ENCODE results near the gene FRMPD1. TPM values are rescaled to one million over a fixed set of nuclear protein-coding genes. Genes with fewer than 3 reads are reported as not detected.

FRMPD1 gene
- total and polyA plus RNA-seq, 2 of the 13 experiments (the other 11 are each of a cell fraction or from before 2014, with no cell fraction given): not detected

DNA sequence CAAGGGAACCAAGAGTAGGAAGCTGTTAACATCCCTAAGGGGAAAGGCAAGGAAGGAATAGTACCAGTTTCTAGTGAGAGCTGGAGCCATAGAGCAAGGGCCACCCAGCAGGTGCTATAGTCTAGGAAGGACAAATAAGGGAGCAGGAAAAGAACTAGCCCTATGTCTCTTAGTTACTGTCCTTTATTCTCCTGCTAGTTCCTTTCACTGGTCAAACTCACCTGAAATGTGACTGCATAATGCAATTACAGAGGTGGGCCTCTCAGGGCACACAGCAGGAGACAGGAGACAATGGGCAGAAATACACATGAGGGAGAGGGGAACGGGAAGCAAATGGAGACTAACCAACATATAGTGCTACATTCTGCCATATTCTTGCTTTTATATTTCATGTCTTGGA is 26.7 kb upstream of the FRMPD1 start:
- Histone ChIP-seq H4K20me1 (ENCODE audit: insufficient read depth, low read length) (no peaks in the 10 kb centered on the region), H3K27me3 (ENCODE audit: control insufficient read depth in 1 of 2, insufficient read depth in 2 of 2, low read length in 2 of 2) (peaks cover 0 to 26% of the 10 kb centered on the region in 2 experiments; a peak in 2 of 5 replicates), H3K79me2 (ENCODE audit: insufficient read depth, low read length) (no peaks in the 10 kb centered on the region), H3K9ac (ENCODE audit: insufficient read depth, low read depth, low read length) (no peak overlapping the region), H3K4me1 (ENCODE audit: insufficient read depth, low read length) (no peaks in the 10 kb centered on the region), H3K4me2 (ENCODE audit: low read depth, low read length) (no peak overlapping the region), H3K36me3 (replicated peaks in 1 of 2; ENCODE audit: control insufficient read depth in 1 of 2, insufficient read depth in 2 of 2, low read length in 2 of 2) (no peaks in the 10 kb centered on the region), H3K27ac (ENCODE audit: extremely low read length, insufficient read depth, low read length) (no peak overlapping the region), H3K4me3 (replicated peaks in 1 of 3; ENCODE audit: insufficient read depth in 1 of 3, low read depth in 2 of 3, low read length in 3 of 3) (no peak overlapping the region), H3K9me3 (ENCODE audit: low read length) (no peaks in the 10 kb centered on the region), H2AFZ (ENCODE audit: low read length) (no peak overlapping the region)
- intact Hi-C loops (cut with micrococcal nuclease; ENCODE audit: unreplicated experiment): no loop called here
- in situ Hi-C loops (cut with HindIII; ENCODE audit: extremely low pct_ligation_motif_present, low pct_unique_long_range_greater_than_20kb): no loop called here
- TF ChIP-seq PHF21A (CRISPR knock-in tag; IDR thresholded peaks at IDR 0.05) (no peak), ZNF44 (CRISPR knock-in tag; IDR thresholded peaks at IDR 0.05) (no peak), CENPX (CRISPR knock-in tag; IDR thresholded peaks at IDR 0.05) (no peak), ZNF570 (CRISPR knock-in tag; IDR thresholded peaks at IDR 0.05; ENCODE audit: borderline replicate concordance) (no peak), ZEB1 (IDR thresholded peaks at IDR 0.05; ENCODE audit: insufficient replicate concordance, low read depth) (no peak), SIX4 (CRISPR knock-in tag; IDR thresholded peaks at IDR 0.05) (no peak), SKI (IDR thresholded peaks at IDR 0.05; ENCODE audit: partially characterized antibody) (no peak), ZNF839 (CRISPR knock-in tag; IDR thresholded peaks at IDR 0.05; ENCODE audit: borderline replicate concordance) (no peak), ARID4A (CRISPR knock-in tag; IDR thresholded peaks at IDR 0.05; ENCODE audit: borderline replicate concordance) (no peak), SPEN (CRISPR knock-in tag; IDR thresholded peaks at IDR 0.05; ENCODE audit: low read depth) (no peak), ZNF12 (CRISPR knock-in tag; IDR thresholded peaks at IDR 0.05) (no peak), FOSL2 (CRISPR knock-in tag; IDR thresholded peaks at IDR 0.05) (no peak), ZUFSP (CRISPR knock-in tag; IDR thresholded peaks at IDR 0.05; ENCODE audit: borderline replicate concordance) (no peak), ARID2 (CRISPR knock-in tag; IDR thresholded peaks at IDR 0.05; ENCODE audit: borderline replicate concordance) (no peak), CBX5 (CRISPR knock-in tag; IDR thresholded peaks at IDR 0.05; ENCODE audit: borderline replicate concordance) (no peak), CEBPB (IDR thresholded peaks at IDR 0.05; ENCODE audit: borderline replicate concordance, low read depth, low read length) (no peak), ZBTB7B (CRISPR knock-in tag; IDR thresholded peaks at IDR 0.05) (no peak), ZNF251 (CRISPR knock-in tag; IDR thresholded peaks at IDR 0.05) (no peak)
- TF ChIP-seq, protein P1, sequence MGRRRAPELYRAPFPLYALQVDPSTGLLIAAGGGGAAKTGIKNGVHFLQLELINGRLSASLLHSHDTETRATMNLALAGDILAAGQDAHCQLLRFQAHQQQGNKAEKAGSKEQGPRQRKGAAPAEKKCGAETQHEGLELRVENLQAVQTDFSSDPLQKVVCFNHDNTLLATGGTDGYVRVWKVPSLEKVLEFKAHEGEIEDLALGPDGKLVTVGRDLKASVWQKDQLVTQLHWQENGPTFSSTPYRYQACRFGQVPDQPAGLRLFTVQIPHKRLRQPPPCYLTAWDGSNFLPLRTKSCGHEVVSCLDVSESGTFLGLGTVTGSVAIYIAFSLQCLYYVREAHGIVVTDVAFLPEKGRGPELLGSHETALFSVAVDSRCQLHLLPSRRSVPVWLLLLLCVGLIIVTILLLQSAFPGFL (CRISPR knock-in tag; IDR thresholded peaks at IDR 0.05): no peak
- ChIA-PET CTCF (ENCODE audit: low intra/inter-chr PET ratio, low total read pairs) (no interaction called here), POLR2A (no interaction called here)
- FAIRE-seq (no peak), DNase-seq (ENCODE audit: low spot score) (no peak), ATAC-seq (no peak)
- 0% methylated on average over 1 of the region's 1 CpG for WGBS (ENCODE audit: low lambda C conversion rate)
- BruUV-seq (replicated peaks): no TSS peak

All from HepG2 (cell line).